Measurements from ENCODE around the gene CHPF. TPM values are rescaled to one million over a fixed set of nuclear protein-coding genes. Genes with fewer than 3 reads are reported as not detected.

The CHPF gene
- total and polyA plus RNA-seq, 2 donors (not counting 3 experiments of a cell fraction or from before 2014, with no cell fraction given): 0.24 to 0.32 TPM

- H3K27me3 ChIP-seq (ENCODE audit: control insufficient read depth in 2 of 2, insufficient read depth in 2 of 2, low read length in 2 of 2): peaks cover 0 to 6% of the 10 kb centered on the region in 2 experiments
- no peak overlapping the region for H3K27ac ChIP-seq (ENCODE audit: insufficient read depth, low read depth, low read length)
- H3K4me3 ChIP-seq (replicated peaks in 1 of 3; ENCODE audit: insufficient read depth in 1 of 3, low read depth in 1 of 3, low read length in 3 of 3): no peak overlapping the region
- H3K4me2 ChIP-seq (ENCODE audit: insufficient read depth, low read length): no peak overlapping the region
- intact Hi-C loops (cut with micrococcal nuclease) (no loop called here), dilution Hi-C loops (cut with MboI; ENCODE audit: extremely low pct_ligation_motif_present, low sequenced_read_pairs) (no loop called here)
- no peak overlapping the region for H2AFZ ChIP-seq (ENCODE audit: low read depth, low read length)
- BruUV-seq (replicated peaks): no TSS peak
- H3K9ac ChIP-seq (replicated peaks; ENCODE audit: extremely low read depth, insufficient read depth, low read length): no peak overlapping the region
- no peaks in the 10 kb centered on the region for H3K79me2 ChIP-seq (ENCODE audit: control insufficient read depth, insufficient read depth, low read length)
- no peaks in the 10 kb centered on the region for H3K9me1 ChIP-seq (replicated peaks; ENCODE audit: control insufficient read depth, extremely low read depth, insufficient read depth, low read length)
- FAIRE-seq (no peak), DNase-seq (ENCODE audit: low read depth, low spot score) (no peak)
- no peaks in the 10 kb centered on the region for H4K20me1 ChIP-seq (replicated peaks; ENCODE audit: control insufficient read depth, extremely low read depth, insufficient read depth, low read length)
- H3K9me3 ChIP-seq (replicated peaks; ENCODE audit: control insufficient read depth, insufficient read depth, low read length): no peaks in the 10 kb centered on the region
- H3K36me3 ChIP-seq (ENCODE audit: control insufficient read depth in 2 of 2, extremely low read depth in 1 of 2, insufficient read depth in 2 of 2, low read length in 2 of 2): no peaks in the 10 kb centered on the region
- ChIA-PET CTCF (no interaction called here), POLR2A (interaction anchor here (1.1 kb wide), 1 partner anchor 32 kb away, joined by 5 read pairs; no protein-coding TSS in a partner anchor)
- no peak for TF ChIP-seq MYC (IDR thresholded peaks at IDR 0.05; ENCODE audit: low read depth, low read length)
- no peak for TF ChIP-seq JUN (IDR thresholded peaks at IDR 0.05; ENCODE audit: borderline replicate concordance, insufficient read depth, insufficient read length, low read depth)
- TF ChIP-seq FOS (IDR thresholded peaks at IDR 0.05; ENCODE audit: borderline replicate concordance, insufficient read depth, low read length): no peak
- TF ChIP-seq GATA2 (IDR thresholded peaks at IDR 0.05; ENCODE audit: insufficient read depth, insufficient read length, low read depth, low read length): no peak
- H3K4me1 ChIP-seq (ENCODE audit: control insufficient read depth, extremely low read depth, insufficient read depth, low read length): no peaks in the 10 kb centered on the region
These were observed 21.8 kb upstream of the CHPF start for GRCh38 chr2:219565130-219566080.

GRCh38 chr2:219563271-219563928 lies 19.8 kb upstream of the CHPF start:
- Histone ChIP-seq H3K4me2 (ENCODE audit: insufficient read depth, low read length) (no peak overlapping the region), H3K4me1 (ENCODE audit: control insufficient read depth, extremely low read depth, insufficient read depth, low read length) (no peaks in the 10 kb centered on the region), H3K4me3 (replicated peaks in 1 of 3; ENCODE audit: insufficient read depth in 1 of 3, low read depth in 1 of 3, low read length in 3 of 3) (no peak overlapping the region), H3K9ac (replicated peaks; ENCODE audit: extremely low read depth, insufficient read depth, low read length) (no peak overlapping the region), H4K20me1 (replicated peaks; ENCODE audit: control insufficient read depth, extremely low read depth, insufficient read depth, low read length) (no peaks in the 10 kb centered on the region), H3K27ac (ENCODE audit: insufficient read depth, low read depth, low read length) (no peak overlapping the region), H3K27me3 (ENCODE audit: control insufficient read depth in 2 of 2, insufficient read depth in 2 of 2, low read length in 2 of 2) (peaks cover 0 to 3% of the 10 kb centered on the region in 2 experiments), H2AFZ (ENCODE audit: low read depth, low read length) (no peak overlapping the region), H3K79me2 (ENCODE audit: control insufficient read depth, insufficient read depth, low read length) (no peaks in the 10 kb centered on the region), H3K9me3 (replicated peaks; ENCODE audit: control insufficient read depth, insufficient read depth, low read length) (no peaks in the 10 kb centered on the region), H3K9me1 (replicated peaks; ENCODE audit: control insufficient read depth, extremely low read depth, insufficient read depth, low read length) (no peaks in the 10 kb centered on the region), H3K36me3 (ENCODE audit: control insufficient read depth in 2 of 2, extremely low read depth in 1 of 2, insufficient read depth in 2 of 2, low read length in 2 of 2) (no peaks in the 10 kb centered on the region)
- no TSS peak for BruUV-seq (replicated peaks)
- TF ChIP-seq POLR2A (IDR thresholded peaks at IDR 0.05; ENCODE audit: low read depth, low read length): no peak
- no peak for TF ChIP-seq JUN (IDR thresholded peaks at IDR 0.05; ENCODE audit: borderline replicate concordance, insufficient read depth, insufficient read length, low read depth)
- TF ChIP-seq POLR2AphosphoS5 (IDR thresholded peaks at IDR 0.05; ENCODE audit: insufficient read depth, low read depth, low read length): no peak
- no peak for TF ChIP-seq MAX (IDR thresholded peaks at IDR 0.05; ENCODE audit: insufficient read depth, insufficient read length)
- no peak for TF ChIP-seq MYC (IDR thresholded peaks at IDR 0.05; ENCODE audit: low read depth, low read length)
- no peak for TF ChIP-seq EZH2 (IDR thresholded peaks at IDR 0.05; ENCODE audit: borderline replicate concordance, low read depth, low read length, severe bottlenecking)
- no peak for TF ChIP-seq GATA2 (IDR thresholded peaks at IDR 0.05; ENCODE audit: insufficient read depth, insufficient read length, low read depth, low read length)
- TF ChIP-seq CTCF (IDR thresholded peaks at IDR 0.05; ENCODE audit: extremely low read depth in 1 of 2, insufficient read depth in 1 of 2, low read depth in 1 of 2, low read length in 2 of 2): no peak
- no peak for TF ChIP-seq FOS (IDR thresholded peaks at IDR 0.05; ENCODE audit: borderline replicate concordance, insufficient read depth, low read length)
- intact Hi-C loops (cut with micrococcal nuclease) (no loop called here), dilution Hi-C loops (cut with MboI; ENCODE audit: extremely low pct_ligation_motif_present, low sequenced_read_pairs) (no loop called here)
- POLR2A ChIA-PET: no interaction called here
- CTCF ChIA-PET: interaction anchor here (0.9 to 1.8 kb wide), 4 partner anchors 11 to 79 kb away, joined by 3 to 5 read pairs (median 4); no protein-coding TSS in a partner anchor
- FAIRE-seq (no peak), DNase-seq (ENCODE audit: low read depth, low spot score) (no peak)
